Cardiac fibroblast (primary cell): ENCODE data around the gene TRIOBP.
A peak's percentile ranks its signal among the peaks of the same experiment; 100 is the strongest.

Experiments
- DNase-seq, 2 donors: peaks; one replicate each; pipeline versions ENCODE4 v3.0.0 to v3.0.0-alpha.2; 2010; ENCODE audit warnings: low read depth in 2 of 2
- H3K4me3 ChIP-seq, 2 donors: replicated peaks in 1 of 2; 1 replicate in 1 of 2; 2 replicates in 1 of 2; pipeline ENCODE4 v1.5.1; 2011; ENCODE audit warnings: low read depth in 2 of 2, low read length in 2 of 2, mild to moderate bottlenecking in 2 of 2, moderate library complexity in 1 of 2
- CTCF ChIP-seq: IDR thresholded peaks from one replicate; pipeline ENCODE4 v1.5.1; 2011; ENCODE audit warnings: low read depth, mild to moderate bottlenecking, low read length, inconsistent platforms

Gene TRIOBP

GRCh38 chr22:37823134-37823985 is 126.5 kb downstream of the TRIOBP start, which contains the start of gene GALR3:
TSS of gene GALR3 (plus strand) at chr22:37823382. CDS start at chr22:37823407, 25 bp downstream.
- no peak for DNase-seq
- no peak for TF ChIP-seq CTCF
- H3K4me3 ChIP-seq = no peak within 1 kb of the TSS

- H3K4me3 ChIP-seq = peak overlapping the region; percentile 5 to 24
- no peak for DNase-seq
- no peak for TF ChIP-seq CTCF
These were observed 128.1 kb downstream of the TRIOBP start for GRCh38 chr22:37824674-37825641.
